K562 (cell line): Measurements from ENCODE around the gene HAGHL. TPM values are rescaled to one million over a fixed set of nuclear protein-coding genes. Genes with fewer than 3 reads are reported as not detected.

Experiments
- BCL6 ChIP-seq: fragments of 250-450 bp; sonication (Bioruptor Pico); IDR thresholded peaks from 2 replicates; pipeline ENCODE4 v1.4.0; 2020
- CBX1 ChIP-seq: sonication (generic); IDR thresholded peaks from 2 replicates; pipeline ENCODE4 v1.6.1; 2016; ENCODE audit warnings: antibody characterized with exemption, low read depth, mild to moderate bottlenecking
- CBX5 ChIP-seq: IDR thresholded peaks from 2 replicates; pipeline ENCODE4 v1.6.1; 2014; ENCODE audit warnings: low read depth, borderline replicate concordance
- CHD1 ChIP-seq: fragments of 200-600 bp; sonication (generic); IDR thresholded peaks from one replicate; pipeline ENCODE4 v1.6.1; 2012; ENCODE audit warnings: mild to moderate bottlenecking, moderate library complexity, low read length, inconsistent platforms
- CREB3L1 ChIP-seq: fragments of 450-650 bp; IDR thresholded peaks from 2 replicates; pipeline ENCODE4 v1.6.1; 2014; ENCODE audit warnings: low read depth, mild to moderate bottlenecking, moderate library complexity, borderline replicate concordance
- E4F1 ChIP-seq: fragments of 250-450 bp; sonication (Bioruptor Pico); IDR thresholded peaks from 2 replicates; pipeline ENCODE4 v1.5.0; 2021; ENCODE audit warnings: mild to moderate bottlenecking, borderline replicate concordance
- ETS1 ChIP-seq: conservative IDR thresholded peaks from 2 replicates; pipeline ENCODE4 v1.6.1; 2011; ENCODE audit warnings: low read depth, mild to moderate bottlenecking, low read length; ENCODE audit not compliant: control insufficient read depth
- GTF2B ChIP-seq: IDR thresholded peaks from 2 replicates; pipeline ENCODE4 v1.6.1; 2011; ENCODE audit not compliant: insufficient read length; ENCODE audit errors: extremely low read depth
- ID3 ChIP-seq, 2 experiments: fragments of 250-450 bp in 1 of 2; fragments of 450-650 bp in 1 of 2; sonication (Bioruptor Pico) in 1 of 2; IDR thresholded peaks; 2 replicates each; pipeline versions ENCODE4 v1.6.1 to v1.8.0; 2016 to 2021; ENCODE audit warnings: mild to moderate bottlenecking in 2 of 2, moderate library complexity in 2 of 2, missing compliant biosample characterization in 1 of 2, missing genetic modification characterization in 1 of 2
- KDM5B ChIP-seq: fragments of 200-600 bp; sonication (generic); IDR thresholded peaks from 2 replicates; pipeline ENCODE4 v1.6.1; 2012; ENCODE audit warnings: low read depth, mild to moderate bottlenecking, moderate library complexity, low read length, control low read depth, inconsistent platforms; ENCODE audit not compliant: insufficient replicate concordance
- MBD2 ChIP-seq: sonication (generic); IDR thresholded peaks from 2 replicates; pipeline ENCODE4 v1.6.1; 2016; ENCODE audit warnings: low read depth, borderline replicate concordance
- NR2C1 ChIP-seq, 2 experiments: fragments of 450-650 bp; IDR thresholded peaks; 2 replicates each; pipeline ENCODE4 v1.6.1; 2017; ENCODE audit warnings: mild to moderate bottlenecking in 2 of 2, antibody characterized with exemption in 1 of 2, inconsistent platforms in 1 of 2, missing compliant biosample characterization in 1 of 2, missing genetic modification characterization in 1 of 2
- POLR2H ChIP-seq: IDR thresholded peaks from 2 replicates; pipeline ENCODE4 v1.6.1; 2016; ENCODE audit warnings: missing genetic modification characterization, low read depth, mild to moderate bottlenecking, control low read depth, missing compliant biosample characterization, moderate library complexity
- PYGO2 ChIP-seq: fragments of 450-650 bp; IDR thresholded peaks from 2 replicates; pipeline ENCODE4 v1.6.1; 2016; ENCODE audit warnings: mild to moderate bottlenecking, missing genetic modification characterization, moderate library complexity, missing compliant biosample characterization
- RBFOX2 ChIP-seq: fragments of 200-400 bp; formaldehyde crosslinking; IDR thresholded peaks from 2 replicates; pipeline ENCODE4 v1.6.1; 2017; ENCODE audit warnings: low read depth, mild to moderate bottlenecking, low read length, moderate library complexity
- RHOXF2B ChIP-seq: fragments of 250-450 bp; sonication (Bioruptor Pico); conservative IDR thresholded peaks from 2 replicates; pipeline ENCODE4 v1.5.1; 2021
- SREBF1 ChIP-seq: fragments of 150-350 bp; IDR thresholded peaks from 2 replicates; pipeline ENCODE4 v1.6.1; 2014; ENCODE audit warnings: antibody characterized with exemption, low read depth, low read length, borderline replicate concordance
- TARDBP ChIP-seq: fragments of 450-650 bp; IDR thresholded peaks from 2 replicates; pipeline ENCODE4 v1.6.1; 2016
- polyA plus RNA-seq, 8 experiments: library from polyadenylated mRNA; depleted of rRNA in 4 of 8; stranded (reverse) in 5 of 8; unstranded in 3 of 8; fragments of >200 nt; fragmentation: Nextera tagmentation in 2 of 8; fragmentation: Illumina TruSeq in 1 of 8; extraction: Ambion mirVana in 2 of 8; extraction: Trizol in 1 of 8; gene quantifications; 2 replicates each; pipeline versions ENCODE4 v1.2.1 to v1.2.3, GENCODE V29; 2011 to 2014; ENCODE audit warnings: inconsistent platforms in 1 of 8, missing spikeins in 1 of 8
- total RNA-seq, 7 experiments: library from RNA; depleted of rRNA in 6 of 7; stranded (reverse); fragments of >200 nt in 6 of 7; fragmentation: Illumina TruSeq in 2 of 7; extraction: Trizol in 2 of 7; gene quantifications; 2 replicates each; pipeline versions ENCODE4 v1.2.1 to v1.2.3, GENCODE V29; 2011 to 2021; ENCODE audit warnings: low replicate concordance in 1 of 7

HAGHL gene
- total and polyA plus RNA-seq, 9 of the 15 experiments (the other 6 are each of a cell fraction or from before 2014, with no cell fraction given), result 0.31 to 83.4 (median 20.7) TPM

GRCh38 chr16:740764-741505 is 14.0 kb downstream of the HAGHL start, which contains the start of gene CIAO3 (continued):
- peak; percentile 57; the same call in 1 of the 2 replicates for TF ChIP-seq TARDBP
- no peak for TF ChIP-seq NR2C1 (IDR thresholded peaks at IDR 0.05)
- peak; percentile 79 for TF ChIP-seq NR2C1 (tag; IDR thresholded peaks at IDR 0.05)
- no peak for TF ChIP-seq PYGO2
- peak; percentile 91 for TF ChIP-seq ETS1
- no peak for TF ChIP-seq GTF2B
- TF ChIP-seq RBFOX2, result peak; percentile 80
- TF ChIP-seq KDM5B, result peak; percentile 78
- TF ChIP-seq MBD2, result peak; percentile 74
- no peak for TF ChIP-seq BCL6 (CRISPR knock-in tag)
- TF ChIP-seq E4F1, result peak; percentile 100
- no peak for TF ChIP-seq POLR2H (tag)
- TF ChIP-seq ID3 (CRISPR knock-in tag; IDR thresholded peaks at IDR 0.05), result no peak
- peak; percentile 86 for TF ChIP-seq ID3 (tag; IDR thresholded peaks at IDR 0.05)
- 0 out of 2 replicates have a peak, but pooled peaks have one; percentile 21 for TF ChIP-seq CBX5
- TF ChIP-seq SREBF1, result 0 out of 2 replicates have a peak, but pooled peaks have one; percentile 16
- no peak for TF ChIP-seq RHOXF2B (CRISPR knock-in tag)
- peak; percentile 77 for TF ChIP-seq CREB3L1
- peak; percentile 17 for TF ChIP-seq CHD1
- peak; percentile 34; the same call in 1 of the 2 replicates for TF ChIP-seq CBX1
